DMS79 treated with DMSO at 0.1 percent for 48 hours (cell line): ENCODE results near the gene LRMDA.

Source experiments
- DNase-seq: peaks from one replicate; lab custom pipeline; 2025; lab: John Stamatoyannopoulos, UW

LRMDA gene

DNA sequence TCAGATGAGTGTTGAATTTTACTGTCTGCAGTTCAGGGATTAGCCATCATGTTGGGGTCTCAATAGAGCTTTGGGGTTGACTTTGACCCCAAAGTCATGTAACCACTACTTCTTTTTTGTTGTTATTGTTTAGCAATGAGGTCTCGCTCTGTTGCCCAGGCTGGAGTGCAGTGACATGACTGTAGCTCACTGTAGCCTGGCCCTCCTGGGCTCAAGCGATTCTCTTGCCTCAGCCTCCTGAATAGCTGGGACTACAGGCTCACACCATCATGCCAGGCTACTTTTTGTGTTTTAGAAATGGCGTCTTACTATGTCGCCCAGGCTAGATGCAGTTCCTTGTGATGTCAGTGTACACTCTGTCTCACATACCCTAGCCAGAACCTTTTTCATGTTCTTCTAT lies 598.4 kb downstream of the LRMDA start:
- no peak for DNase-seq

GRCh38 chr10:76031099-76031498 lies 599.7 kb downstream of the LRMDA start:
- DNase-seq: no peak

- DNase-seq: no peak
These were observed 600.6 kb downstream of the LRMDA start for GRCh38 chr10:76031769-76032699.

DNA sequence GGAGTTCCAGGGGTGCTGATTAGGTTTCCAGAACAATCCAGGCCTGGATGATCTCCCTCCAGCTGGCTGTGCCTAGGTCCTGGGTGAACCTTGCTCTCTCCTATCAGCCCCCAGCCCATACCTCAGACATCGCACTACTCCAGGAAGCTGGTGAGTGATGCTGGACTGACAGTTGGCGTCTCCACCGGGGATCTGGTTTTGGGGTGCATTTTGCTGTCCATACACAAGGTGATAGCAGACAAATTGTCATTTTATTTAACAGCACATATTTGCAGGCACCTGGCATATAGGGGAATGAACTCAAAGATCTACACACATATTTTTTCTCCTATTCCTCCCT lies 601.2 kb downstream of the LRMDA start:
- DNase-seq: no peak

DNA sequence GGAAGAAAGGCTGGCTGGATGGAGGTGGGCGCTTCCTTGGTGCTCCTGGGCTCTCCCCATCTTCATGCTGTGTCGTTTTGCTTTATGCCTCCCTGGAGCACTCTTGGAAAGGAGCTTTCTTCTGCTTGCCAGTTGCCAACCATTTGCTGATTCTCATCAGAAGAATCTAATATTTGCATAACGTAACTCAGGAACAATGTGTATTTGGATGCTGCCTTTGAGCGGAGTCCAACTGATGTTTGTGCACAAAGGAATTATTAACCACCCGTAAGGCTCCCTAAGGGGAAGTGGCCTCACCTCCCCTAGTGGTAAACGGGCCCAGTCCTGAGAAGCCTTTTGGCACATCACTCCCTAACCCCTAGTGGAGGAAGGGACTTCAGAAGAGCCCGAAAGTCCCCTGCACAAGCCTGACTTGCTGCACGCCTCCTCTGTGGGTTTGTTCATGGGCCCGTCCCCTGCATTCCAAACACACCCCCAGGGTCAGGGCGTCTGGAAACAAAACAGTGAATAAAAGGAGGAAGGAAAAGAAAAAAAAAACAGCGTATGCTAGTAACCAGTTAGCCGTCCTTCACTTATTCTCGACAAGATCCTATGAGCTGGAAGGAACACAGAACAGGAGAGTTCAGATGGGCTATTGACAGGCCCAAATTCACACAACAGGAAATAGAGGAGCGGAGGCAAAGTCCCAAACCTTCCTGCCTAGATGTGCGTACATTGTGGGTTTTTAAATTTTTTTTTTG lies 602.2 kb downstream of the LRMDA start:
- no peak for DNase-seq

- peak; percentile 15 for DNase-seq
These were observed 603.2 kb downstream of the LRMDA start for GRCh38 chr10:76034353-76035205.

DNA sequence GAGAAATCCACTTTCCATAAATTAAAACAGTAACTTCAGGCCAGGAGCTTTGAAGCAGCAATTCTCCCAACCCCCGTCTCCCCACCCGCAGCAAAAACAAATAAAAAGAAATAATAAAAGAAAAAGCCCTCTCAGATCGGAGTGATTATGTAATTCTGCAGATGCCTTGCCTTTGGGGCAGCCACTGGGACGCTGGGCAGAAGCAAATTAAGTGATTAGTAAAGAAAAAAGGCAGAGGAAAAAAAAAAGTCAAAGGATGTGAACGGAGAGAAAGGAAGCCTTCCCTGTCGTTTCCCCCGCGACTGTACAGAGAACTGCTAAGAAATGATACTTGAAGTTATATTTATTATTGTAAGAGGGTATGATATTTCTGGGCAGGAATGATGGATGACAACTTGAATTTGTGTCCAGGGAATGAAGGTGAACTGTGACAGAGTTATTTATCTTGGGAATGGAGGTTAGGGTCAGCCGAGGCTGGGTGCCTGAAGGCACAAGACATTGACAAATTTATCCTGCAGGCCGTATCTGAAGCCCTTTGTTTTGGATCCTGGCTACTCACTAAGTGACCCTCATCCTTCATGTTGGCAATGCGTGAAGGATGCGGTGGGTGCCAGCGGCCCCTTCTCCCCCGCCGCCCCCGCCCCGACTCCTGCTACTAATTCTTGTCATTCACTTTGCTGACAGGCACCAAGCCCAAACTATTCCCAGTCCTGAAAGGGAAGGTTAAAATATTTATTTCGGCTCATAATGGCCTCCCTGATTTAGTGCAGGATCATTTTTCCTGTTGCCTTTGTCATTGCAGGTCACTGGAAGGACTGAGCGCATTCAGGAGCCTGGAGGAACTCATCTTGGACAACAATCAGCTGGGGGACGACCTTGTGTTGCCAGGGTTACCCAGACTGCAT lies 604.0 kb downstream of the LRMDA start:
- no peak for DNase-seq

DNA sequence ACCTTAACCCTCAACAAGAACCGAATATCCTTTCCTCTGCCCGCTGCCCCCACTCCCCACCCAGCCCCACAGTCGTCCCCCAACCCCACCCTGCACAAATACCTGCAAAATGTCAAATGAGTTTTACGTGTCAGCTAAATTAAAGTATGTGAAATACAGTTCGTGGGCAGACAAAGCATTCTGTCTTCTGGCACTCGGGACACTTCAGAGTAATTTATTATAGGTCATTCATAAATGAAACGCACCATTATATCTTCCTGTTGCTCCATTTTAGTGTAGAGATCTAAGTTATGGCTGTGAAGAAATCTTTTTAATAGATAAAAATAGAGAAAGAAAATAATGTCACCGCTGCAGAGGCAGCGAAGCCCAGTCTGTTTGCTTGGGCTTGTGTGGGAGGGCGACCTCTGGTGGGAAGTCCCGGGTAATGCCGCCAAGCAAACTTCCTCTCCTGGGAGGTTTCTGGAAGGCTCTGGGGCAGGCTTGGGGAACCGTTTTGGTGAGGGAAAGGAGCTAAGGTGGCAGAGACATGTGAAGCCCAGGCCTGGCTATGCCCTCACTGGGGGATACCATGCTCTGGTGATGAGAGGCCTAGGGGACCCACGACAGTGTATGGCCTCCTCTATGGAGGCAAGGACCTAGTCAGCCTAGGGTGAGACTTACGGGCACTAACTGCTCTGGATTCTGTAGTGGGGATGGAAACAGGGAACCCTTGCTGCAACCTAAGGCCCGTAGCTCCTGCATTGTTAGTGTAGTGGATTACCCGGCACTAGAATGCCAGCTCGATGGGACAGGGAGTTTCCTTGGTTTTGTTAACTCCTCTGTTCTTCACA lies 604.9 kb downstream of the LRMDA start:
- peak; percentile 2 for DNase-seq

GRCh38 chr10:76036962-76037361 lies 605.5 kb downstream of the LRMDA start:
- DNase-seq: no peak

DNA sequence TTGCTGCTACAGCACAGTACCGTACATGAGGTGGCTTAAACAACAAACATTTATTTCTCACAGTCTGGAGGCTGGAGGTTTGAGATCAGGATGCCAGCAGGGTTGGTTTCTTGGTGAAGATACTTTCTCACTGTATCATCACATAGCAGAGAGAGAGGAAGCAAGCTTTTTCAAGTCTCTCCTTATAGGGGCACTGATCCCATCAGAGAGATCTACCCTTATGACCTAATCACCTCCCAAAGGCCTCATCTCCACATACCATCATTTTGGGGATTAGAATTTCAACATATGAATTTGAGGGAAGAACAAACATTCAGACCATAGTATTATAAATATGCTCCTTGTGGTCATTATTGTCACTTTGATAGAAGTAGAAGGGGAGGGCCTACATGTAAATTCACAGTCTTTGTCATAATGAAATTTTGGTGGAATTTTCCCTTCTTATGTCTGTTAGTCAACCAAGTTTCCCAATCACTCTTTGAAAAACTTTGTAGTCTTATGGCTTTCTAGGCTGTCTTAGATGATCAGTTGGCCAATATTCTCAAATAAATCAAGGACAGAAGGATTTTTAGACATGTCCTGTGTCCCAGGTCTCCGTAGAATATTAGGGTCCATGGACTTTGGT lies 606.2 kb downstream of the LRMDA start:
- no peak for DNase-seq

- DNase-seq: no peak
These were observed 607.3 kb downstream of the LRMDA start for GRCh38 chr10:76038696-76039095.

DNA sequence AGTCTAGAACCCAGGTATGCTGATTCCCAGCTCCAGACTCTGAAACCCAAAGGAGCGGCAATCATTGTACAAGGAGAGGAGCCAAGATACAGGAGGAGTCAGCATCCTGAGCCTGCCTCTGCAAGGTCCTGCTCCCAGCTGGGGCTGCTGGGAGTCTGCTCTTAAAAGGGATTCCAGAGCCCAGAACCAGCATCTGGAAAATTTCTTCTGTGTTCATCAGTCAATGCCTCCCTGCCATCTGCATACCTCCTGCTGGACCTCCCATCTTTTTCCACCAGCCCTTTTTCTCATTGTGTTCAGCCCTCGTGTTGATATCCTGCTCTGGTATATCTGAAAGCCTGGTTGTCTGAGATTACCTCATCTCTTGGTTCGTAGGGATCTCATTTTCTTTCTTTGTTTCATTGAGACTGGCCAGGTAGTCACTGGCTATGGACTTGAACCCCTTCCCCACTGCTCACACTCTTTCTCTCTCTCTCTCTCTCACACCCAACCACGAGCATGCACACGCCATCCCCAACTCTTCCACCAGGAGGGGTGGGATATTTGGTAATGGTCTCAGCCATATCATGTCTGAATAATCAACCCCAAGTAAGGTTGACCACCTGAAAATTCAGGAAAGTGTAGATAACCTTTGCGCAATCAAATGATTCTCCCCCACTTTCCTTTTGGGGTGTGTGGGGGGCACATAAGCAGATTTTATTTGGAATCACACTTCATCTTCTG lies 608.8 kb downstream of the LRMDA start:
- DNase-seq: no peak

GRCh38 chr10:76040830-76041220 lies 609.4 kb downstream of the LRMDA start:
- no peak for DNase-seq

GRCh38 chr10:76041551-76041950 lies 610.1 kb downstream of the LRMDA start:
- DNase-seq: peak; percentile 34

- DNase-seq: no peak
These were observed 611.8 kb downstream of the LRMDA start for GRCh38 chr10:76043261-76043660.

- no peak for DNase-seq
These were observed 613.3 kb downstream of the LRMDA start for GRCh38 chr10:76044751-76045150.

GRCh38 chr10:76045174-76045573 lies 613.8 kb downstream of the LRMDA start:
- DNase-seq: no peak

- DNase-seq: no peak
These were observed 616.1 kb downstream of the LRMDA start for GRCh38 chr10:76047521-76047920.

DNA sequence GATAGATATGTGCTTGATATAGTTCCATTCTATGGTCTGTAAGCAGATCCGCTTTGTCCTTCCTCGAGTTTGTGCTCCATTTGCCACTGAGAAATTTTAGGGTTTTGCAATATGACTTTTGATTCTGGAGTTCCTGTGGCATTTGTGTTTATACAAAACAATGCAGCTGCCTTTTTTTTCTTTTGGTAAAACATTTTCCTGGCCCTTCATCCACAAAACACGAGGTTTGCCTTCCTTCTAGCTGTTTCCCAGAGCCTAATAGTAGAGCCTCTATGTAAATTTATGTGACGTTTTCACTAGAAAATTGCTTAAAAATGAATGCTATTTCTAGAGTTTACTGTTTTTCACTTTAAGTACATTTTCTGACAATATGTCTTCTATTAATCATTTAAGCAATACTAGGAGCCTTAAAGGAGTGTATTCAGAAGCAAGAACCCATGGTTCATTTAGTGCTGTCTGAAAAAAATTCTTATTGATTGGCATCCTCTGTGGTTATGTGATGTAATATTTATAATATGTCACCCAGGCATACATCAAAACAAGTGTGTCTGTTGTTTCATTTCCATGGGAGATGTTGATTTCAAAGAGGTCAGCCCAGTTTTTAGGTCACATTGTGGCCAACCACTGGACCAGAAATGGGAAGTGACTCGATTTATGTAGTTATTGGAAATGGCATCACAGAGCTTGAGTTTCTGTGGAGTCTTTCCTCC lies 618.3 kb downstream of the LRMDA start:
- DNase-seq: no peak
